ENCODE results near the gene NRXN3.

Gene NRXN3

GRCh38 chr14:78617735-78618134 is 447.6 kb downstream of the NRXN3 start:
- in situ Hi-C loops (cut with MboI; ENCODE audit: low pct_unique_long_range_greater_than_20kb, low sequenced_read_pairs, unreplicated experiment), result no loop called here
- no peak for TF ChIP-seq CTCF (IDR thresholded peaks at IDR 0.05; ENCODE audit: extremely low read depth, insufficient read depth, missing control alignments)
- DNase-seq (ENCODE audit: low spot score), result no peak

- no peak for DNase-seq (ENCODE audit: low spot score)
- no peak for TF ChIP-seq CTCF (IDR thresholded peaks at IDR 0.05; ENCODE audit: extremely low read depth, insufficient read depth, missing control alignments)
- in situ Hi-C loops (cut with MboI; ENCODE audit: low pct_unique_long_range_greater_than_20kb, low sequenced_read_pairs, unreplicated experiment), result no loop called here
These were observed 448.2 kb downstream of the NRXN3 start for GRCh38 chr14:78618368-78618767.

- DNase-seq (ENCODE audit: low spot score), result no peak
- TF ChIP-seq CTCF (IDR thresholded peaks at IDR 0.05; ENCODE audit: extremely low read depth, insufficient read depth, missing control alignments), result no peak
- in situ Hi-C loops (cut with MboI; ENCODE audit: low pct_unique_long_range_greater_than_20kb, low sequenced_read_pairs, unreplicated experiment), result no loop called here
These were observed 456.9 kb downstream of the NRXN3 start for GRCh38 chr14:78627114-78627513.

GRCh38 chr14:78631551-78631950 is 461.4 kb downstream of the NRXN3 start:
- no peak for DNase-seq (ENCODE audit: low spot score)
- in situ Hi-C loops (cut with MboI; ENCODE audit: low pct_unique_long_range_greater_than_20kb, low sequenced_read_pairs, unreplicated experiment), result no loop called here

DNA sequence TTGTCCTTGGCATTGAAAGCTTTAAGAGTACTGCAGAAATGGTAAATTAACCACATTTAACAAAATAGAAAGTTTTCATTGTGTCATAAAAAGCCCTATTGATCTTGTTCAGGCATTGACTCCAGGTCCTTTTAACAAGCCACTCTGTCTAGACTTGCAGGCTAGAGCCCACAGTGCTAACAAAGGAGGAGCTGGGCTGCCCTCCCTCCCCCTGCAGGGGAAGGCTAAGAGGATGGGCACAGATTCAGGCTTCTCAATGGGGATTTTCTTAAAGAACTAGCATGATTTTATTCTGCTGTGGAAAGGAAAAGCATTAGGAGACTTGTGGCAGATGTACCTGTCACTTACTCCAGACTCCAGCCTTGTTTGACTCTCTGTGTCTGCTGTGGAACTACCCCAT is 463.6 kb downstream of the NRXN3 start:
- TF ChIP-seq CTCF (IDR thresholded peaks at IDR 0.05; ENCODE audit: extremely low read depth, insufficient read depth, missing control alignments), result no peak
- in situ Hi-C loops (cut with MboI; ENCODE audit: low pct_unique_long_range_greater_than_20kb, low sequenced_read_pairs, unreplicated experiment), result no loop called here
- DNase-seq (ENCODE audit: low spot score), result no peak

More at GRCh38 chr14:78631551-78631950, 461.4 kb downstream of the NRXN3 start:
- no peak for TF ChIP-seq CTCF (IDR thresholded peaks at IDR 0.05; ENCODE audit: extremely low read depth, insufficient read depth, missing control alignments)

DNA sequence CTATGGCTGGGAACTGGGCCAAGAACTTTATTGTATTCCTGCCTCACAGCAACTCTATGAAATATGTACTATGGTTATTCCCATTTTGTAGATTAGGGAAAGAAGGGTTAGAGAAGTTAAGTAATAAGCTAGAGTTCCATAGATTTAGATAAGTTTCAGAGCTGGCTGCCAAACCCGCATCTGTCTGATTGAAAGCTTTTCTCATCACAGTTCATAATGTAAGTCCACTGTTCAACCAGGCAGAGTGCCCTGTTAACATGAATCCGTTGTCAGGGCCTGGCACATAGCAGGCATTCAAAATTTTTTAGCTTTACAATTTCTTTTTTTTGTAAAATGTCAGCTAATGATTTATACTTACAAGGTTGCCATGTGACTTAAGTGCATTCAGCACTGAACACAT is 467.3 kb downstream of the NRXN3 start:
- in situ Hi-C loops (cut with MboI; ENCODE audit: low pct_unique_long_range_greater_than_20kb, low sequenced_read_pairs, unreplicated experiment), result no loop called here
- no peak for DNase-seq (ENCODE audit: low spot score)
- no peak for TF ChIP-seq CTCF (IDR thresholded peaks at IDR 0.05; ENCODE audit: extremely low read depth, insufficient read depth, missing control alignments)

- no peak for TF ChIP-seq CTCF (IDR thresholded peaks at IDR 0.05; ENCODE audit: extremely low read depth, insufficient read depth, missing control alignments)
- no peak for DNase-seq (ENCODE audit: low spot score)
- in situ Hi-C loops (cut with MboI; ENCODE audit: low pct_unique_long_range_greater_than_20kb, low sequenced_read_pairs, unreplicated experiment), result no loop called here
These were observed 467.8 kb downstream of the NRXN3 start for GRCh38 chr14:78637908-78638475.
